Skeletal muscle tissue (tissue), 4 donors: ENCODE results near the gene EHMT2. TPM values are rescaled to one million over a fixed set of nuclear protein-coding genes. Genes with fewer than 3 reads are reported as not detected.

Experiments
- H3K27ac ChIP-seq: one replicate; pipeline ENCODE4 v1.7.0; 2013; ENCODE audit warnings: mild to moderate bottlenecking, low read depth, low read length, inconsistent platforms
- H3K27me3 ChIP-seq, 3 donors: one replicate each; pipeline ENCODE4 v1.7.0; 2013; ENCODE audit warnings: low read length in 3 of 3; ENCODE audit not compliant: control insufficient read depth in 3 of 3, insufficient read depth in 3 of 3
- H3K36me3 ChIP-seq, 3 donors: one replicate each; pipeline ENCODE4 v1.7.0; 2013; ENCODE audit warnings: low read length in 3 of 3; ENCODE audit not compliant: control insufficient read depth in 3 of 3, insufficient read depth in 3 of 3
- H3K4me1 ChIP-seq, 3 donors: one replicate each; pipeline ENCODE4 v1.7.0; 2013; ENCODE audit warnings: low read length in 3 of 3, mild to moderate bottlenecking in 3 of 3; ENCODE audit not compliant: control insufficient read depth in 3 of 3, insufficient read depth in 3 of 3
- H3K4me3 ChIP-seq, 3 donors: one replicate each; pipeline ENCODE4 v1.7.0; 2013; ENCODE audit warnings: low read length in 3 of 3
- H3K9ac ChIP-seq, 3 donors: one replicate each; pipeline ENCODE4 v1.7.0; 2013; ENCODE audit warnings: low read length in 3 of 3, mild to moderate bottlenecking in 3 of 3, moderate library complexity in 2 of 3, low read depth in 1 of 3
- H3K9me3 ChIP-seq, 3 donors: one replicate each; pipeline ENCODE4 v1.7.0; 2013; ENCODE audit warnings: low read length in 3 of 3; ENCODE audit not compliant: control insufficient read depth in 3 of 3
- total RNA-seq: library from RNA; depleted of rRNA; stranded (reverse); fragments of >200 nt; gene quantifications from one replicate; pipeline ENCODE4 v1.2.3, GENCODE V29; 2014
- donor health status: Osteomylitis.

EHMT2 gene
- total RNA-seq, result 24.0 TPM

GRCh38 chr6:31897612-31898382, at the start of gene EHMT2:
Gene EHMT2 (minus strand): TSS chr6:31897698. CDS start chr6:31897677, 21 bp downstream.
- H3K4me1 ChIP-seq, result peaks cover 22 to 27% (median 27%) of the 10 kb centered on the region in 3 donors
- peak within 1 kb of the TSS; percentile 95 to 100 (median 99) for H3K4me3 ChIP-seq
- no peaks in the 10 kb centered on the region for H3K27me3 ChIP-seq
- H3K36me3 ChIP-seq, result peaks cover 7 to 20% (median 11%) of the 10 kb centered on the region in 3 donors
- no peaks in the 10 kb centered on the region for H3K9me3 ChIP-seq
- peak within 1 kb of the TSS; percentile 83 to 99 (median 97) for H3K9ac ChIP-seq
- peak within 1 kb of the TSS; percentile 70 for H3K27ac ChIP-seq

- no peaks in the 10 kb centered on the region for H3K9me3 ChIP-seq
- peaks cover 10 to 16% (median 11%) of the 10 kb centered on the region in 3 donors for H3K36me3 ChIP-seq
- no peak overlapping the region for H3K9ac ChIP-seq
- H3K27me3 ChIP-seq, result peaks cover 12 to 32% (median 21%) of the 10 kb centered on the region in 3 donors
- H3K27ac ChIP-seq, result peak overlapping the region; percentile 86
- H3K4me1 ChIP-seq, result peaks cover 15 to 21% (median 15%) of the 10 kb centered on the region in 3 donors
- no peak overlapping the region for H3K4me3 ChIP-seq
Observed at GRCh38 chr6:31947070-31947675, 49.7 kb upstream of the EHMT2 start.

- peaks cover 12 to 32% (median 21%) of the 10 kb centered on the region in 3 donors for H3K27me3 ChIP-seq
- H3K4me3 ChIP-seq, result peak overlapping the region in 1 of 3 donors; percentile 57
- peak overlapping the region; percentile 86 for H3K27ac ChIP-seq
- peaks cover 3 to 9% (median 4%) of the 10 kb centered on the region in 3 donors for H3K36me3 ChIP-seq
- H3K9ac ChIP-seq, result peak overlapping the region; percentile 32 to 69 (median 36)
- peaks cover 15 to 21% (median 15%) of the 10 kb centered on the region in 3 donors for H3K4me1 ChIP-seq
- H3K9me3 ChIP-seq, result no peaks in the 10 kb centered on the region
Observed at GRCh38 chr6:31946370-31946885, 48.9 kb upstream of the EHMT2 start.

- Histone ChIP-seq H3K27me3 (peaks cover 12 to 32% (median 21%) of the 10 kb centered on the region in 3 donors), H3K4me1 (peaks cover 15 to 21% (median 15%) of the 10 kb centered on the region in 3 donors), H3K9ac (peak within 1 kb of the TSS; percentile 36 to 69 (median 50)), H3K4me3 (peak within 1 kb of the TSS; percentile 57 to 59 (median 57)), H3K27ac (peak within 1 kb of the TSS; percentile 86), H3K36me3 (peaks cover 0 to 2% (median 0%) of the 10 kb centered on the region in 3 donors), H3K9me3 (no peaks in the 10 kb centered on the region)
Observed at GRCh38 chr6:31945507-31946369, 48.2 kb upstream of the EHMT2 start, which contains the start of gene CFB. Gene CFB (plus strand): TSS chr6:31946095. CDS start chr6:31946222, 127 bp downstream.

GRCh38 chr6:31945154-31945506, 47.6 kb upstream of the EHMT2 start:
- Histone ChIP-seq H3K36me3 (no peaks in the 10 kb centered on the region), H3K9me3 (no peaks in the 10 kb centered on the region), H3K4me3 (peak overlapping the region in 1 of 3 donors; percentile 27), H3K27me3 (peaks cover 12 to 32% (median 21%) of the 10 kb centered on the region in 3 donors), H3K4me1 (peaks cover 15 to 21% (median 15%) of the 10 kb centered on the region in 3 donors), H3K27ac (peak overlapping the region; percentile 86), H3K9ac (peak overlapping the region; percentile 30 to 69 (median 50))

- no peak overlapping the region for H3K9ac ChIP-seq
- no peaks in the 10 kb centered on the region for H3K36me3 ChIP-seq
- H3K4me3 ChIP-seq, result no peak overlapping the region
- peaks cover 15 to 21% (median 15%) of the 10 kb centered on the region in 3 donors for H3K4me1 ChIP-seq
- no peaks in the 10 kb centered on the region for H3K9me3 ChIP-seq
- H3K27me3 ChIP-seq, result peaks cover 12 to 32% (median 21%) of the 10 kb centered on the region in 3 donors
- H3K27ac ChIP-seq, result no peak overlapping the region
Observed at GRCh38 chr6:31943742-31944141, 46.2 kb upstream of the EHMT2 start.

GRCh38 chr6:31940256-31940664, 42.8 kb upstream of the EHMT2 start:
- peaks cover 11 to 18% (median 18%) of the 10 kb centered on the region in 3 donors for H3K27me3 ChIP-seq
- peaks cover 2 to 7% (median 4%) of the 10 kb centered on the region in 3 donors for H3K4me1 ChIP-seq
- no peak overlapping the region for H3K9ac ChIP-seq

GRCh38 chr6:31935823-31936222, 38.3 kb upstream of the EHMT2 start:
- Histone ChIP-seq H3K9ac (no peak overlapping the region), H3K9me3 (no peaks in the 10 kb centered on the region), H3K27me3 (no peaks in the 10 kb centered on the region), H3K27ac (no peak overlapping the region), H3K4me1 (no peaks in the 10 kb centered on the region), H3K36me3 (no peaks in the 10 kb centered on the region), H3K4me3 (no peak overlapping the region)

More at GRCh38 chr6:31940256-31940664, 42.8 kb upstream of the EHMT2 start:
- H3K9me3 ChIP-seq, result no peaks in the 10 kb centered on the region
- no peak overlapping the region for H3K4me3 ChIP-seq
- H3K27ac ChIP-seq, result no peak overlapping the region
- H3K36me3 ChIP-seq, result no peaks in the 10 kb centered on the region

GRCh38 chr6:31935021-31935420, 37.5 kb upstream of the EHMT2 start:
- no peak overlapping the region for H3K27ac ChIP-seq
- no peak overlapping the region for H3K9ac ChIP-seq

More at GRCh38 chr6:31935021-31935420, 37.5 kb upstream of the EHMT2 start:
- H3K27me3 ChIP-seq, result peaks cover 0 to 4% (median 0%) of the 10 kb centered on the region in 3 donors
- H3K4me3 ChIP-seq, result no peak overlapping the region
- no peaks in the 10 kb centered on the region for H3K9me3 ChIP-seq
- H3K36me3 ChIP-seq, result no peaks in the 10 kb centered on the region
- no peaks in the 10 kb centered on the region for H3K4me1 ChIP-seq
